ENCODE results near the gene RUNX2. TPM values are rescaled to one million over a fixed set of nuclear protein-coding genes. Genes with fewer than 3 reads are reported as not detected.

RUNX2 gene
- total and polyA plus RNA-seq, 2 of the 8 experiments (the other 6 are each of a cell fraction or from before 2014, with no cell fraction given), result 0.26 to 1.2 TPM

DNA sequence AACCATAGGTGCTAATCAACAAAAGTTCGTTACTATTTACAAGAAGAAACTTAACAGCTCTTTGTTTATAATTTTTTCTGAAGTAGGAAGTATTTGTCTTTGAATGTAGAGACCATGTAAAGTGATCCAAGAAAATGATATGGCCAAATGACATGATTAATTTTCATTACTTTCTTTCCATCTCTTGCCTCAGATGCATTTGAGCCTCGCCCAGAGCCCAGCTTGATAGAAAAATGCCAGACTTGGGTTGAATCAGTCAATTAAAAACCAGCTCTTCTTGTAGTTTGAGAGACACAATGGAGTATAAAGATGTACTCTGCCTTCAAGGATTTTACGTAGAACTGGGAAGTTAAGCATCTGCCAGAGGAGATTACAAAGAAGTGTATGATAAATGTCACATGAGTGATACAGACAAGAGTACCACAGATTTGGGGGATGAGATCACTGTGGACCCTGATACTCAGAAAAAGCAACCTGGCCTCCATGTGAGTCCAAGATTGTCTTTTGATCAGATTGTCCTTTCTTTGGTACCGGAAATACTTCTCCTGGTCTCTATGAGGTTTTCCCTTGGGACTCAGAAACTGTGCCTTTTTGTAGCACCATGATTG is 142.1 kb downstream of the RUNX2 start:
- Histone ChIP-seq H3K36me3 (ENCODE audit: control insufficient read depth in 2 of 4, insufficient read depth in 4 of 4, low read length in 3 of 4) (no peaks in the 10 kb centered on the region), H3K79me2 (ENCODE audit: control insufficient read depth in 1 of 2, insufficient read depth in 2 of 2, low read length in 2 of 2) (no peaks in the 10 kb centered on the region), H2BK12ac (ENCODE audit: low read depth, low read length) (no peak overlapping the region), H2BK120ac (replicated peaks; ENCODE audit: low read depth, low read length) (no peak overlapping the region), H3K4ac (replicated peaks; ENCODE audit: insufficient read length, low read depth, low read length) (no peak overlapping the region), H3K4me1 (replicated peaks in 1 of 4; ENCODE audit: control insufficient read depth in 3 of 4, insufficient read depth in 4 of 4, low read length in 3 of 4) (no peaks in the 10 kb centered on the region; a peak in 2 of 7 replicates), H3K4me3 (ENCODE audit: extremely low read depth in 1 of 4, insufficient read depth in 2 of 4, low read depth in 3 of 4, low read length in 4 of 4) (no peak overlapping the region), H4K5ac (ENCODE audit: insufficient read length, low read depth, low read length) (no peak overlapping the region), H3K27ac (ENCODE audit: low read depth, low read length) (no peak overlapping the region), H3K23ac (ENCODE audit: insufficient read length) (no peak overlapping the region), H3K27me3 (replicated peaks in 1 of 4; ENCODE audit: control insufficient read depth in 3 of 4, extremely low read depth in 1 of 4, insufficient read depth in 3 of 4, low read length in 3 of 4) (no peaks in the 10 kb centered on the region), H3K9ac (replicated peaks in 1 of 4; ENCODE audit: extremely low read depth in 1 of 4, low read depth in 3 of 4, low read length in 3 of 4) (no peak overlapping the region), H3K79me1 (ENCODE audit: low read depth, low read length) (no peaks in the 10 kb centered on the region), H2BK20ac (ENCODE audit: low read length) (no peak overlapping the region), H3K23me2 (ENCODE audit: low read depth, low read length) (no peaks in the 10 kb centered on the region; the same call in 1 of the 2 replicates), H3K18ac (ENCODE audit: extremely low read depth, low read length) (no peak overlapping the region), H3K56ac (replicated peaks; ENCODE audit: insufficient read length, low read depth, low read length) (no peak overlapping the region), H4K20me1 (replicated peaks in 1 of 2; ENCODE audit: control insufficient read depth in 1 of 2, insufficient read depth in 2 of 2, low read length in 2 of 2) (no peaks in the 10 kb centered on the region), H4K8ac (ENCODE audit: extremely low read depth, insufficient read depth, low read length) (no peak overlapping the region), H3K14ac (ENCODE audit: insufficient read length) (no peak overlapping the region), H2BK15ac (ENCODE audit: low read length) (no peak overlapping the region), H3K9me3 (ENCODE audit: insufficient read depth in 2 of 2, low read depth in 1 of 2, low read length in 1 of 2) (no peaks in the 10 kb centered on the region), H2AK5ac (ENCODE audit: low read depth, low read length) (no peak overlapping the region), H3K4me2 (ENCODE audit: insufficient read depth in 1 of 2, low read depth in 2 of 2, low read length in 2 of 2) (no peak overlapping the region), H2BK5ac (ENCODE audit: low read depth, low read length) (no peak overlapping the region), H2AFZ (ENCODE audit: low read length) (no peak overlapping the region), H4K91ac (replicated peaks; ENCODE audit: insufficient read length, low read length) (no peak overlapping the region)
- FAIRE-seq (no peak), DNase-seq (ENCODE audit: low read depth in 1 of 2, low spot score in 2 of 2) (no peak)
- POLR2A ChIA-PET (ENCODE audit: partially characterized antibody), result no interaction called here
- CTCF ChIA-PET (ENCODE audit: partially characterized antibody), result interaction anchor here (0.7 to 1.7 kb wide), 3 partner anchors 29 to 244 kb away, joined by 3 to 8 read pairs (median 4); no protein-coding TSS in a partner anchor
- 94% methylated on average over 4 of the region's 4 CpGs; no CpG with 5 or more reads in 1 of the 2 experiments for WGBS, 2 experiments (ENCODE audit: extremely low coverage in 1 of 2, insufficient coverage in 1 of 2, insufficient read length in 1 of 2, insufficient replicate concordance in 2 of 2, low coverage in 1 of 2, low lambda C conversion rate in 2 of 2, missing lambda C conversion rate in 1 of 2)
- TF ChIP-seq EZH2 (IDR thresholded peaks at IDR 0.05; ENCODE audit: low read depth, low read length, severe bottlenecking), result no peak
- TF ChIP-seq POLR2A (IDR thresholded peaks at IDR 0.05; ENCODE audit: control extremely low read depth in 1 of 2, low read depth in 2 of 2, low read length in 2 of 2), result no peak
- no peak for TF ChIP-seq RAD21 (IDR thresholded peaks at IDR 0.05 in 1 of 2, conservative IDR thresholded peaks at IDR 0.05 in 1 of 2; ENCODE audit: low read depth in 2 of 2, low read length in 2 of 2)
- TF ChIP-seq RFX5 (IDR thresholded peaks at IDR 0.05; ENCODE audit: borderline replicate concordance, low read depth, low read length), result no peak
- no peak for TF ChIP-seq SRF (IDR thresholded peaks at IDR 0.05; ENCODE audit: low read depth, low read length)
- TF ChIP-seq TBP (IDR thresholded peaks at IDR 0.05; ENCODE audit: low read depth, low read length), result no peak
- no peak for TF ChIP-seq ASH2L (IDR thresholded peaks at IDR 0.05; ENCODE audit: low read length)
- no peak for TF ChIP-seq CBX8 (IDR thresholded peaks at IDR 0.05; ENCODE audit: borderline replicate concordance, low read depth, low read length)
- no peak for TF ChIP-seq TEAD4 (IDR thresholded peaks at IDR 0.05; ENCODE audit: low read depth, low read length)
- TF ChIP-seq, protein P1, sequence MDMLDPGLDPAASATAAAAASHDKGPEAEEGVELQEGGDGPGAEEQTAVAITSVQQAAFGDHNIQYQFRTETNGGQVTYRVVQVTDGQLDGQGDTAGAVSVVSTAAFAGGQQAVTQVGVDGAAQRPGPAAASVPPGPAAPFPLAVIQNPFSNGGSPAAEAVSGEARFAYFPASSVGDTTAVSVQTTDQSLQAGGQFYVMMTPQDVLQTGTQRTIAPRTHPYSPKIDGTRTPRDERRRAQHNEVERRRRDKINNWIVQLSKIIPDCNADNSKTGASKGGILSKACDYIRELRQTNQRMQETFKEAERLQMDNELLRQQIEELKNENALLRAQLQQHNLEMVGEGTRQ (IDR thresholded peaks at IDR 0.05; ENCODE audit: low read length), result no peak
- TF ChIP-seq RNF2 (IDR thresholded peaks at IDR 0.05; ENCODE audit: borderline replicate concordance, low read depth, low read length, missing control alignments, poor library complexity, severe bottlenecking), result no peak
- TF ChIP-seq SAP30 (IDR thresholded peaks at IDR 0.05; ENCODE audit: insufficient read depth, insufficient replicate concordance, low read length), result no peak

Measured in H1 (cell line).